Prostate gland (tissue), 2 donors: ENCODE results near the gene TP53I11. TPM values are rescaled to one million over a fixed set of nuclear protein-coding genes. Genes with fewer than 3 reads are reported as not detected.

Experiments
- DNase-seq: peaks from one replicate; pipeline ENCODE4 v3.0.0-alpha.2; 2019; ENCODE audit warnings: low spot score
- H3K27ac ChIP-seq, 2 donors: fragments of 200-600 bp; sonication (generic); 2 replicates each; pipeline ENCODE4 v1.5.1; 2017 to 2019
- H3K27me3 ChIP-seq: fragments of 200-600 bp; sonication (generic); replicated peaks from 2 replicates; pipeline ENCODE4 v1.5.1; 2019; ENCODE audit not compliant: insufficient read depth
- H3K36me3 ChIP-seq, 2 donors: fragments of 200-600 bp; sonication (generic); 1 replicate in 1 of 2; 2 replicates in 1 of 2; pipeline versions ENCODE4 v1.5.1 to v1.8.1; 2017 to 2019
- H3K4me1 ChIP-seq: fragments of 200-600 bp; sonication (generic); replicated peaks from 2 replicates; pipeline ENCODE4 v1.5.1; 2019
- H3K4me3 ChIP-seq, 2 donors: fragments of 200-600 bp; sonication (generic); 2 replicates each; pipeline ENCODE4 v1.5.1; 2017 to 2019
- H3K9me3 ChIP-seq: fragments of 200-600 bp; sonication (generic); 2 replicates; pipeline ENCODE4 v1.5.1; 2017
- CTCF ChIP-seq, 4 experiments: fragments of 200-600 bp in 2 of 4; fragments of 450-650 bp in 2 of 4; sonication (generic) in 2 of 4; IDR thresholded peaks; 1 replicate in 3 of 4; 2 replicates in 1 of 4; pipeline ENCODE4 v1.5.1; 2016 to 2019; ENCODE audit warnings: antibody characterized with exemption in 4 of 4, mild to moderate bottlenecking in 2 of 4, moderate library complexity in 2 of 4
- POLR2A ChIP-seq: fragments of 450-650 bp; IDR thresholded peaks from one replicate; pipeline ENCODE4 v1.6.1; 2016; ENCODE audit warnings: antibody characterized with exemption, mild to moderate bottlenecking
- POLR2AphosphoS5 ChIP-seq: sonication (generic); formaldehyde crosslinking; IDR thresholded peaks from one replicate; pipeline ENCODE4 v1.6.1; 2017; ENCODE audit warnings: antibody characterized with exemption
- WGBS: methylation state at CpG from one replicate; pipeline ENCODE4 v1.1.5; 2018; 5-methylcytosine and 5-hydroxymethylcytosine counted together
- intact Hi-C: fragments of 100-400 bp; cut with DNase I; formaldehyde crosslinking; loops from one replicate; pipeline ENCODE4 v1.14.2; 2022
- total RNA-seq, 2 donors: library from RNA; depleted of rRNA; stranded (reverse); fragments of >200 nt; gene quantifications; one replicate each; pipeline ENCODE4 v1.1.0, GENCODE V29; 2016

Gene TP53I11
- total RNA-seq, 2 donors from 2014 or later: 72.0 to 115 TPM

GRCh38 chr11:44914105-44914504 lies 36.6 kb downstream of the TP53I11 start:
- intact Hi-C loops: no loop called here
- 83% methylated on average over 2 of the region's 2 CpGs for WGBS

GRCh38 chr11:44913502-44913901 lies 37.2 kb downstream of the TP53I11 start:
- Histone ChIP-seq H3K36me3 (no peaks in the 10 kb centered on the region), H3K9me3 (no peaks in the 10 kb centered on the region), H3K27me3 (no peaks in the 10 kb centered on the region), H3K4me3 (no peak overlapping the region), H3K4me1 (no peaks in the 10 kb centered on the region), H3K27ac (no peak overlapping the region)
- TF ChIP-seq POLR2A (no peak), CTCF (IDR thresholded peaks at IDR 0.05) (no peak), POLR2AphosphoS5 (no peak)
- intact Hi-C loops: no loop called here
- DNase-seq: no peak

More at GRCh38 chr11:44914105-44914504, 36.6 kb downstream of the TP53I11 start:
- no peak for DNase-seq
- Histone ChIP-seq H3K9me3 (no peaks in the 10 kb centered on the region), H3K27ac (no peak overlapping the region), H3K36me3 (no peaks in the 10 kb centered on the region), H3K4me1 (no peaks in the 10 kb centered on the region), H3K27me3 (no peaks in the 10 kb centered on the region), H3K4me3 (no peak overlapping the region)
- TF ChIP-seq POLR2AphosphoS5: no peak
- no peak for TF ChIP-seq POLR2A
- no peak for TF ChIP-seq CTCF (IDR thresholded peaks at IDR 0.05)

- intact Hi-C loops: no loop called here
- no peak overlapping the region for H3K4me3 ChIP-seq
- DNase-seq: no peak
- no peaks in the 10 kb centered on the region for H3K9me3 ChIP-seq
- H3K4me1 ChIP-seq: no peaks in the 10 kb centered on the region
- no peaks in the 10 kb centered on the region for H3K27me3 ChIP-seq
- no peak overlapping the region for H3K27ac ChIP-seq
- no peak for TF ChIP-seq POLR2AphosphoS5
- TF ChIP-seq CTCF (IDR thresholded peaks at IDR 0.05): no peak
- no peak for TF ChIP-seq POLR2A
- 84% methylated on average over 12 of the region's 12 CpGs for WGBS
- H3K36me3 ChIP-seq: no peaks in the 10 kb centered on the region
These were observed 38.3 kb downstream of the TP53I11 start for GRCh38 chr11:44912270-44912987.

- intact Hi-C loops: loop anchor here (1.0 kb wide), 1 partner anchor 290 kb away; no protein-coding TSS in a partner anchor
- Histone ChIP-seq H3K4me1 (no peaks in the 10 kb centered on the region), H3K36me3 (no peaks in the 10 kb centered on the region), H3K4me3 (no peak overlapping the region), H3K27me3 (no peaks in the 10 kb centered on the region), H3K9me3 (no peaks in the 10 kb centered on the region), H3K27ac (no peak overlapping the region)
- peak; percentile 40 for TF ChIP-seq POLR2AphosphoS5
- TF ChIP-seq POLR2A: no peak
- TF ChIP-seq CTCF (IDR thresholded peaks at IDR 0.05): peak; percentile 79 to 95 (median 83)
- WGBS: 24% methylated on average over 24 of the region's 24 CpGs
- peak; percentile 90 for DNase-seq
These were observed 39.5 kb downstream of the TP53I11 start for GRCh38 chr11:44911029-44911814.
